ENCODE measurements around the gene CYP2B6. TPM values are rescaled to one million over a fixed set of nuclear protein-coding genes. Genes with fewer than 3 reads are reported as not detected.
"Not testable (repeated sequence)": the region's sequence is repeated elsewhere in the genome, so short reads cannot be mapped to it uniquely, and the experiment has no call there.

CYP2B6 gene
- polyA plus RNA-seq, 1 experiment = not detected

- Histone ChIP-seq H3K4me3 (ENCODE audit: low read depth, low read length) (no peak overlapping the region), H3K36me3 (ENCODE audit: control insufficient read depth, insufficient read depth, low read length) (no peaks in the 10 kb centered on the region), H3K27me3 (ENCODE audit: control insufficient read depth, insufficient read depth, low read length) (0 out of 2 replicates have a peak, but pooled peaks cover 2% of the 10 kb centered on the region)
- no peak for DNase-seq (ENCODE audit: low read depth)
- CTCF ChIA-PET = no interaction called here
- TF ChIP-seq CTCF (IDR thresholded peaks at IDR 0.05; ENCODE audit: insufficient read depth, low read depth, low read length) = no peak
- POLR2A ChIA-PET = no interaction called here
These were observed 38.7 kb downstream of the CYP2B6 start for GRCh38 chr19:41029524-41030432.

- no peaks in the 10 kb centered on the region for H3K36me3 ChIP-seq (ENCODE audit: control insufficient read depth, insufficient read depth, low read length)
- H3K27me3 ChIP-seq (ENCODE audit: control insufficient read depth, insufficient read depth, low read length) = 0 out of 2 replicates have a peak, but pooled peaks cover 2% of the 10 kb centered on the region
- TF ChIP-seq CTCF (IDR thresholded peaks at IDR 0.05; ENCODE audit: insufficient read depth, low read depth, low read length) = no peak
- ChIA-PET CTCF (no interaction called here), POLR2A (no interaction called here)
- no peak overlapping the region for H3K4me3 ChIP-seq (ENCODE audit: low read depth, low read length)
- no peak for DNase-seq (ENCODE audit: low read depth)
These were observed 39.6 kb downstream of the CYP2B6 start for GRCh38 chr19:41030651-41031050.

- POLR2A ChIA-PET = no interaction called here
- TF ChIP-seq CTCF (IDR thresholded peaks at IDR 0.05; ENCODE audit: insufficient read depth, low read depth, low read length) = no peak
- Histone ChIP-seq H3K4me3 (ENCODE audit: low read depth, low read length) (no peak overlapping the region), H3K36me3 (ENCODE audit: control insufficient read depth, insufficient read depth, low read length) (no peaks in the 10 kb centered on the region), H3K27me3 (ENCODE audit: control insufficient read depth, insufficient read depth, low read length) (0 out of 2 replicates have a peak, but pooled peaks cover 2% of the 10 kb centered on the region)
- CTCF ChIA-PET = interaction anchor here (0.7 kb wide), 1 partner anchor 19 kb away, joined by 3 read pairs; no protein-coding TSS in a partner anchor
- DNase-seq (ENCODE audit: low read depth) = no peak
These were observed 40.8 kb downstream of the CYP2B6 start for GRCh38 chr19:41031916-41032315.

- H3K4me3 ChIP-seq (ENCODE audit: low read depth, low read length); H3K36me3 ChIP-seq (ENCODE audit: control insufficient read depth, insufficient read depth, low read length); POLR2A ChIA-PET; DNase-seq (ENCODE audit: low read depth); H3K27me3 ChIP-seq (ENCODE audit: control insufficient read depth, insufficient read depth, low read length): not testable (repeated sequence)
- CTCF ChIA-PET = interaction anchor here (0.5 kb wide), 1 partner anchor 346 kb away, joined by 3 read pairs; no protein-coding TSS in a partner anchor
These were observed 42.2 kb downstream of the CYP2B6 start for GRCh38 chr19:41033324-41033723.

GRCh38 chr19:41039806-41040205 lies 48.7 kb downstream of the CYP2B6 start:
- ChIA-PET POLR2A (no interaction called here), CTCF (no interaction called here)
- TF ChIP-seq CTCF (IDR thresholded peaks at IDR 0.05; ENCODE audit: insufficient read depth, low read depth, low read length) = no peak
- DNase-seq (ENCODE audit: low read depth) = no peak
- Histone ChIP-seq H3K4me3 (ENCODE audit: low read depth, low read length) (no peak overlapping the region), H3K36me3 (ENCODE audit: control insufficient read depth, insufficient read depth, low read length) (no peaks in the 10 kb centered on the region), H3K27me3 (ENCODE audit: control insufficient read depth, insufficient read depth, low read length) (no peaks in the 10 kb centered on the region)

GRCh38 chr19:41045095-41045494 lies 54.0 kb downstream of the CYP2B6 start:
- H3K4me3 ChIP-seq (ENCODE audit: low read depth, low read length); DNase-seq (ENCODE audit: low read depth); CTCF ChIA-PET; H3K36me3 ChIP-seq (ENCODE audit: control insufficient read depth, insufficient read depth, low read length); POLR2A ChIA-PET; H3K27me3 ChIP-seq (ENCODE audit: control insufficient read depth, insufficient read depth, low read length): not testable (repeated sequence)
